ENCODE results near the gene SCARB1. TPM values are rescaled to one million over a fixed set of nuclear protein-coding genes. Genes with fewer than 3 reads are reported as not detected.

The SCARB1 gene
- total and polyA plus RNA-seq, 2 of the 13 experiments (the other 11 are each of a cell fraction or from before 2014, with no cell fraction given): 63.4 to 160 TPM

GRCh38 chr12:124821252-124822200 is 42.1 kb downstream of the SCARB1 start (continued):
- TF ChIP-seq ZNF616 (CRISPR knock-in tag; IDR thresholded peaks at IDR 0.05; ENCODE audit: low read depth): peak; percentile 35; the same call in 1 of the 2 replicates
- TF ChIP-seq ARNTL (CRISPR knock-in tag; IDR thresholded peaks at IDR 0.05): peak; percentile 82
- no peak for TF ChIP-seq CEBPZ (IDR thresholded peaks at IDR 0.05; ENCODE audit: low read length)
- no peak for TF ChIP-seq ZNF142 (CRISPR knock-in tag; IDR thresholded peaks at IDR 0.05)
- TF ChIP-seq ZNF580 (CRISPR knock-in tag; IDR thresholded peaks at IDR 0.05; ENCODE audit: borderline replicate concordance, low read depth): 0 out of 2 replicates have a peak, but pooled peaks have one; percentile 83
- TF ChIP-seq SNRNP70 (IDR thresholded peaks at IDR 0.05; ENCODE audit: low read depth, low read length): no peak
- no peak for TF ChIP-seq PHF8 (CRISPR knock-in tag; IDR thresholded peaks at IDR 0.05)
- TF ChIP-seq ZBED4 (CRISPR knock-in tag; IDR thresholded peaks at IDR 0.05; ENCODE audit: borderline replicate concordance): 0 out of 2 replicates have a peak, but pooled peaks have one; percentile 48
- TF ChIP-seq HOMEZ (CRISPR knock-in tag; IDR thresholded peaks at IDR 0.05; ENCODE audit: low read depth): peak; percentile 96
- TF ChIP-seq ZFP82 (CRISPR knock-in tag; IDR thresholded peaks at IDR 0.05; ENCODE audit: borderline replicate concordance): no peak
